T-helper 2 cell (primary cell): ENCODE data around the gene RAI2.
A peak's percentile ranks its signal among the peaks of the same experiment; 100 is the strongest.

ENCODE experiments used
- DNase-seq, 5 experiments: peaks; one replicate each; pipeline versions ENCODE4 v3.0.0 to v3.0.0-alpha.2; 2012 to 2022

RAI2 gene

GRCh38 chrX:17778997-17779396 lies 82.1 kb downstream of the RAI2 start:
- DNase-seq = no peak

DNA sequence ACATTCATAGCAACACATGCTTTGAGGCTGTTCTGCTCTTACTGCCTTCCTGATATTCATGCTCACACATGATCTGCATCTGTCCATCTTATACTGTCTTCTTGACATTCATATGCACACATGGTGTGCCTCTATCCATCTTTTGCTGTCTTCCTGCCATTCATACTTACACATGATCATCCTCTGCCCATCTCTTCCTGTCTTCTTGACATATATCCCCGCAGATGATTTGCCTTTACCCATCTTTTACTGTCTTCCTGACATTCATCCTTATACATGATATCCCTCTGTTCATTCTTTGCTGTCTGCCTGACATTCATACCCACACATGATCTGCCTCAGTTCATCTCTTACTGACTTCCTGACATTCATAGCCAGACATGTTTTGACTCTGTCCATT lies 87.0 kb downstream of the RAI2 start:
- DNase-seq = no peak

DNA sequence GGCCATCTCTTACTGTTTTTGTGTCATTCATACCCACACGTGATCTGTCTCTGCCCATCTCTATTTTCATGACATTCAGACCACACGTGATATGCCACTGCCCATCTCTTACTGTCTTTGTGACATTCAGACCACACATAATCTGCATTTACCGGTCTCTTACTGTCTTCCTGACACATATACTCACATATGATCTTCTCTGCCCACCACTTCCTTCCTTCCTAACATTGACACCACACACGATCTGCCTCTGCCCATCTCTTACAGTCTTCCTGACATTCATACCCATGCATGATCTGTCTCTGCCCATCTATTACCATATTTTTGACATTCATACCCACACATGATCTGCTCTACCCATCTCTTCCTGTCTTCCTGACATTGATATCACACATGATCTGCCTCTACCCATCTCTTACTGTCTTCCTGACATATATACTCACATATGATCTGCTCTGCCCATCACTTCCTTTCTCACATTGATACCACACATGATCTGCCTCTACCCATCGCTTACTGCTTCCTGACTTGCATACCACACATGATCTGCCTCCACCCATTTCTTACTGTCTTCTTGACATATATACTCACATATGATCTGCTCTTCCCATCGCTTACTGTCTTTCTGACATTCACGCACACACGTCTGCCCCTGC lies 87.7 kb downstream of the RAI2 start:
- peak in 1 of 5 experiments; percentile 13 for DNase-seq

DNA sequence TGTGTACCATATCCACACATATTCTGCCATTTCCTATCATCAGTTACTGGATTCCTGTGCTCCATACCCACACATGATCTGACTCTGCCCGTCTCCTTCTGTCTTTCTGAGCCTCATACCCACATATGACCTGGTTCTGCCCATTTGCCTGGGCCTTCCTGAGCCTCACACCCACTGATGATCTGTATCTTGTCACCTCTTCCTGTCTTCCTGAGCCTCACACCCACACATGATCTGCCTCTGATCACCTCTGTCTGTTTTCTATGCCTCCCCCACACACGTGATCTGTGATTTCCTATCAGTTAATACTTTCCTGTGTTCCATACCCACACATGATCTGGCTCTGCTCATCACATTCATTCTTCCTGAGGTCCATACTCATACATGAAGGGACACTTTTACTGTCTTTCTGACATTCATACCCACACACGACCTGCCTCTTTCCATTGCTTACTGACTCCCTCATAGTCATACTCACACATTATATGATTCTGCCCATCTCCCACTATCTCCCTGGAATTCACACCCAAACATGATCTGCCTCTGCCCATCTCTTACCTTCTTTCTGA lies 91.3 kb downstream of the RAI2 start:
- peak in 1 of 5 experiments; percentile 2 for DNase-seq

DNA sequence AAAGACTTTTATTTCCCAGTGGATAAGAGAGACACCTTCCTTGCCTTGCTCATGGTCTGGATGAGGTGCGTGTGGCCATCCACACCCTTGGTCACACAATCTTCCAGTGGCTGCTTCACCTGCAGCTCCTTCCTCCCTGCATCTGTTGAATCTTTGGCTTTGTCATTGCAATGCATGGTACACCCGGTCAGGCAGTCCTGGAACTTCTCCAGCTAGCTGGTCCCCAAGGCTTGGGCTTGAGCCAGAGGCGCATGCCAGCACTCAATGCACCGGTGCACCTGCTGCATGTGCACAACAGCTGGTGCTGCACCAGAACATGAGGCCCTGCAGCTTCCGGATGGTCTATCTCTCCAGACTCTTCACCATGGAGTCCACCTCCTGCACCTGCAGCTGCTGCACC lies 92.1 kb downstream of the RAI2 start:
- no peak for DNase-seq

DNA sequence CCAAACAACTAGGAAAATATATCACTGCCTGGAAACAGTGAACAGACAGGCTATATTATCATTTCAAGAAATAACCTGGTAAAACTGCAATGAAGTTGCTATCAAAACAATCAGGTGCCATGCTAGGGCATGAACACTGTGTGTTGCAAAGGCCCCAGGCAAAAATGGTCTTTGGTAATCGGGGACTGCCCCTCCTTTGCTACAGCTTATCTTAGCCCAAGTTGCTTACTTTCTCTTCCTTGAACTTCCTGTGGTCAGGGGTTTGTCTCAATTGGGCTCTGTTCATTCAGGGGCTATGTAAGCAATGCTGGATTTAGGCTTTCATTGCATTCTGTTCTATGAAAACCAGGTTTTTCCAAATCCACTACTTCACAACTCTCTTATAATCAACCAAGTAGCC lies 93.4 kb downstream of the RAI2 start:
- DNase-seq = no peak

DNA sequence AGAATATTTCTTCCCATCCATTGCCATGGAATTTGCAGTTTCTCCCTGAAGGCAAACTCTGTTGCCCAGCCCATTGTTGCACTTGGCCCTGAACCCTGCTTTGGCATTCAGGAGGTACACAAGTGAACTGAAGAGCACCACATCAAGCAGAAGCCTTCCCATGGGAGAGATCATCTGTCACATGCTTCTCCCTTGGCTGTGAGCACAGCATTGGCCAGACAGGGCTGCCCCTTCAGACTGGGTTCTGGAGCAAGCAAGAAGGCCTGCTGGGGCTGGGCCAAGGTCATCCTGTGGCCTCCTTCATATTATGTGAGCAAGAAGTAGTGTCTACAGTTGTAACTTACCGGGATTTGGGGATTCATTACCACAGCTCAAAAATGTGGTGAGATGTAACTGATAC lies 101.1 kb downstream of the RAI2 start:
- DNase-seq = no peak

- DNase-seq = no peak
Observed at GRCh38 chrX:17758382-17758781, 102.7 kb downstream of the RAI2 start.

GRCh38 chrX:17750436-17750835 lies 110.7 kb downstream of the RAI2 start:
- DNase-seq = no peak
